HG03159 (cell line): ENCODE results near the gene SPATA33.

Experiments used
- ATAC-seq: cut with Tn5 transposase; IDR thresholded peaks from one replicate; pipeline ENCODE4 v1.9.1; 2021; ENCODE audit warnings: mild to moderate bottlenecking, moderate library complexity; ENCODE audit not compliant: unreplicated experiment

The SPATA33 gene

GRCh38 chr16:89657442-89658220 lies at the start of gene SPATA33, which contains the start of gene CHMP1A:
TSS of gene SPATA33 (plus strand) at chr16:89657836. CDS start at chr16:89657912, 76 bp downstream.
TSS of gene CHMP1A (minus strand) at chr16:89657708. CDS start at chr16:89657588, 120 bp downstream.
- peak; percentile 93 for ATAC-seq

- no peak for ATAC-seq
Observed at GRCh38 chr16:89607937-89608740, 49.5 kb upstream of the SPATA33 start.

GRCh38 chr16:89610108-89610453 lies 47.6 kb upstream of the SPATA33 start:
- ATAC-seq, result no peak

GRCh38 chr16:89612415-89613166 lies 45.0 kb upstream of the SPATA33 start:
- ATAC-seq, result no peak

GRCh38 chr16:89613231-89613953 lies 44.2 kb upstream of the SPATA33 start, which contains the start of gene DPEP1:
TSS of gene DPEP1 (plus strand) at chr16:89613642. CDS start at chr16:89630411, 16,769 bp downstream.
- ATAC-seq, result no peak

GRCh38 chr16:89613954-89614459 lies 43.6 kb upstream of the SPATA33 start:
- no peak for ATAC-seq

GRCh38 chr16:89615176-89615575 lies 42.5 kb upstream of the SPATA33 start:
- no peak for ATAC-seq

GRCh38 chr16:89615596-89616090 lies 42.0 kb upstream of the SPATA33 start:
- no peak for ATAC-seq

GRCh38 chr16:89616623-89617022 lies 41.0 kb upstream of the SPATA33 start:
- no peak for ATAC-seq

- ATAC-seq, result no peak
Observed at GRCh38 chr16:89617036-89617435, 40.6 kb upstream of the SPATA33 start.

GRCh38 chr16:89618109-89618998 lies 39.3 kb upstream of the SPATA33 start:
- ATAC-seq, result no peak

GRCh38 chr16:89619840-89620239 lies 37.8 kb upstream of the SPATA33 start:
- ATAC-seq, result no peak

GRCh38 chr16:89620406-89620841 lies 37.2 kb upstream of the SPATA33 start:
- ATAC-seq, result no peak

- ATAC-seq, result no peak
Observed at GRCh38 chr16:89621136-89621697, 36.4 kb upstream of the SPATA33 start.

GRCh38 chr16:89621698-89622409 lies 35.8 kb upstream of the SPATA33 start:
- ATAC-seq, result no peak

- no peak for ATAC-seq
Observed at GRCh38 chr16:89623511-89624261, 34.0 kb upstream of the SPATA33 start.
